Right renal pelvis (tissue), 4 donors: ENCODE results near the gene MPP2. TPM values are rescaled to one million over a fixed set of nuclear protein-coding genes. Genes with fewer than 3 reads are reported as not detected.
"Not testable (repeated sequence)": the region's sequence is repeated elsewhere in the genome, so short reads cannot be mapped to it uniquely, and the experiment has no call there.

ENCODE experiments used
- DNase-seq, 4 donors: peaks; one replicate each; pipeline ENCODE4 v3.0.0-alpha.2; 2013; ENCODE audit warnings: low read depth in 4 of 4, low spot score in 3 of 4, missing footprints in 1 of 4
- polyA plus RNA-seq, 4 donors: library from polyadenylated mRNA; unstranded; fragments of 120-200 nt; gene quantifications; one replicate each; pipeline ENCODE4 v1.2.1, GENCODE V29; 2013; ENCODE audit not compliant: insufficient read length in 4 of 4

MPP2 gene
- polyA plus RNA-seq, 4 donors = 5.7 to 7.5 (median 5.9) TPM

DNA sequence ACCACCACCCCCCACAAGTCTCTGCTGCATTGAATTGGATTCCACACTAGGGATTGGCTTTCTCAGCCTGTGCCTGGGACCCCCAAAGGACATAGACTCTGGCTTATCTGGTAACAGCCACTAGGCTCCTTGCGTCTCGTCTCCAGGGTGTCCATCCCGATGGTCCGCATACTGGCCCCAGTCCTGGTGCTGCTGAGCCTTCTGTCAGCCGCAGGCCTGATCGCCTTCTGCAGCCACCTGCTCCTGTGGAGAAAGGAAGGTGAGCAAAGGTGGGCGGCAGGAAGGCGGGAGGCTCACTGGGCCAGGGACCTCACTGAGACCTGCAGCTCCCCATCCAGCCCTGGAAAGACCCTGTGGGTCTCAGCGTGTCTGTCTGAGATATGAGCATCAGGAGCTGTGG is 52.3 kb downstream of the MPP2 start:
- no peak for DNase-seq

- DNase-seq = no peak
Observed at GRCh38 chr17:43854498-43854897, 52.8 kb downstream of the MPP2 start.

DNA sequence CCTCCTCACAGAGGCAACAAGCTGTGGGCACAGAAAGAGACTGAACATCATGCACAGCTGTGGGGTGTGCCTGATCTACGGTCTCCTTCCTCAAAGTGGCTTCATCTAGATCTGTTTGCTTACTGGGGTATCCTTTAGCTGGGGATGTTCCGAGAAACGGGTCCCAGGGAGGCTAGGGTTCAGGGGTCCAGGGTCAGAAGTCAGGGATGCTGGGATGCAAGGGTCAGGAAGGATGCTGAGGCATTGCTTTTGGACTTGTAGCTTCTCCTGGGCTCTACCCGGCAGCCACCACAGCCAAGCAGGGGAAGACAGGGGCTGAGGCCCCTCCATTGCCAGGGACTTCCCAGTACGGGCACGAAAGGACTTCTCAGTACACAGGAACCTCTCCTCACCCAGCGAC is 53.8 kb downstream of the MPP2 start:
- no peak for DNase-seq

DNA sequence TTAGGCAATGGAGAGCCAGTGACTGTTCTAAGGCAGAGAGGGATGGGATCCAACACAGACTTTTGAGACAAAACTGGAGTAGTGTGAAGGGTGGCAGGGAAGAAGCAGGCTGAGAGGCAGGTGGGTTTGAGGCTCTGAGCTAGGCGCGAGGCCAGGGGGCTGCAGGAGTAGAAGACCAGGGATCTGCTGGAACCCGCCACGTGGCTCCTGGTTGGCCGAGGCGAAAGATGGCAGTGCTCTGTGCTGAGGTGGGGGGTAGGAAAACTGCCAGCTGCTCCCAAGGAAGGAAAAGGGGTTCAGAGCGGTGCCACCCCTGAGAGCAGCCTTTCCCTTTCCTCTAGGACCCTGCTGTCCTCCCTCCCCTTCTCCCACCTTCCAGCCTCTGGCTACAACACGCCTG is 54.8 kb downstream of the MPP2 start:
- no peak for DNase-seq

GRCh38 chr17:43849116-43849515 is 58.2 kb downstream of the MPP2 start:
- no peak for DNase-seq

GRCh38 chr17:43848601-43849000 is 58.7 kb downstream of the MPP2 start:
- DNase-seq = no peak

DNA sequence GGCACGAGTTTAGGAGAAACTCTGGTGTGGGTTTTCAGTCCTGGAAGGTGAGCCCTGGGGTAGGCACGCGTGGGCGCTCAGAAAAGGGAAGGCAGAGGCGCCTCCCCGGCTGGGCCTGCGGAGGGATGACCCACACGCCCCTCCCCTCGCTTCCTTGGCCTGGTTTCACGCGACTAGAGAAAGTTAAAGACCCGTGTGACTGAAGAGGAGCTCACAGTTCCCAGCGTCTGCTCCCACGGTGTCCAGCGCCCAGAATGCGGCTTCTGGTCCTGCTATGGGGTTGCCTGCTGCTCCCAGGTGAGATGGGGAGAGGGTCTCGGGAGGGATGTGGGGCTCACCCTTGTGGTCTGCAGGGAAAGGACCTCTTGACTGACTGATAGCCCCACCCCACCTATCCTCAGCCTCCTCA is 60.4 kb downstream of the MPP2 start, which contains the start of gene CD300LG:
CD300LG (plus strand) TSS at position 214 of the 409 bp plus-strand sequence; CDS start at position 255, 41 bp downstream.
- no peak for DNase-seq

- DNase-seq = peak in 3 of 4 donors; percentile 36 to 67 (median 55)
Observed at GRCh38 chr17:43846221-43846712, 61.1 kb downstream of the MPP2 start.

GRCh38 chr17:43845766-43846165 is 61.6 kb downstream of the MPP2 start:
- DNase-seq = no peak

DNA sequence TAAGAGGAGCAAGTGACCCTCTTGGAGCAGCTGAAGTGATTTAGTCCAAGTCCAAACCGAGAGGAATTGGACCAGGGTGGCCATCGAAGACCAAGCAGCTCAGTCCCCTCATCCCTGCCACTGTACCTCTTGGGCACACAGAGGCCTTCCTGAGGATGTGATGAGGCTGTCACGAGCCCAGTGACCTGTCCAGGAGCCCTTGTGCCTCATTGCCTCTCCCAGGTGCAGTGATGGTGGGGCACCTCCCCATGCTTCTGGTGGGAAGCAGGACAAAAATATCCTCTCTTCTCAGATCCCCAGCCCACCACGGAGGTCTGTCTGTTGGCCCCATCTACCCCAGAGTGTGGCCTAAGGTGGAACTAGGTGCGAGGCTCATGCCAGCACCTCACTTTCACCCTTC is 63.1 kb downstream of the MPP2 start:
- no peak for DNase-seq

GRCh38 chr17:43842975-43843325 is 64.4 kb downstream of the MPP2 start:
- no peak for DNase-seq

DNA sequence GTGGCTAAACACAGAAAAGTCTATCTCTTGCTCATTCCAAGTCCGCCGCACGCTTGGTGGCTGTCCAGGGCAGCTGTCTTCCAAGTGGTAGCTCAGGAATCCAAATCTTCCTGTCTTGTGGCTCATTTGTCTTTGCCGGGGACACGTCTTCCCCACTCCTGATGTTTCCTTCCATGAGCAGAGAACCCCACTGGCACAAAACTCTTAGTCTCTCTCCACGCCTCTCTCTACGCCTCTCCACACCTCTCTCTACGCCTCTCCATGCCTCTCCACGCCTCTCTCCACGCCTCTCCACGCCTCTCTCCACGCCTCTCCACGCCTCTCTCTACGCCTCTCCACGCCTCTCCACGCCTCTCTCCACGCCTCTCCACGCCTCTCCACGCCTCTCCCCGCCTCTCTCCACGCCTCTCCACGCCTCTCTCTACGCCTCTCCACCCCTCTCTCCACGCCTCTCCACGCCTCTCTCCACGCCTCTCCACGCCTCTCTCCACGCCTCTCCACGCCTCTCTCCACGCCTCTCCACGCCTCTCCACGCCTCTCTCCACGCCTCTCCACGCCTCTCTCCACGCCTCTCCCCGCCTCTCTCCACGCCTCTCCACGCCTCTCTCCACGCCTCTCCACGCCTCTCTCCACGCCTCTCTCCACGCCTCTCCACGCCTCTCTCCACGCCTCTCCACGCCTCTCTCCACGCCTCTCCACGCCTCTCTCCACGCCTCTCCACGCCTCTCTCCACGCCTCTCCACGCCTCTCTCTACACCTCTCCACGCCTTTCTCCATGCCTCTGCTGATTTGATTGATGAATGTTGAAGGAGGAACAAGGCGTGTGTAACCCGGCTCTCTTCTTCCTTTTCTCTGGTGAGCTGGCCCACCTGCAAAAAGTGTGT is 65.0 kb downstream of the MPP2 start:
- not testable (repeated sequence) for DNase-seq

- DNase-seq = no peak
Observed at GRCh38 chr17:43841282-43841681, 66.1 kb downstream of the MPP2 start.

GRCh38 chr17:43840814-43841213 is 66.5 kb downstream of the MPP2 start:
- no peak for DNase-seq

DNA sequence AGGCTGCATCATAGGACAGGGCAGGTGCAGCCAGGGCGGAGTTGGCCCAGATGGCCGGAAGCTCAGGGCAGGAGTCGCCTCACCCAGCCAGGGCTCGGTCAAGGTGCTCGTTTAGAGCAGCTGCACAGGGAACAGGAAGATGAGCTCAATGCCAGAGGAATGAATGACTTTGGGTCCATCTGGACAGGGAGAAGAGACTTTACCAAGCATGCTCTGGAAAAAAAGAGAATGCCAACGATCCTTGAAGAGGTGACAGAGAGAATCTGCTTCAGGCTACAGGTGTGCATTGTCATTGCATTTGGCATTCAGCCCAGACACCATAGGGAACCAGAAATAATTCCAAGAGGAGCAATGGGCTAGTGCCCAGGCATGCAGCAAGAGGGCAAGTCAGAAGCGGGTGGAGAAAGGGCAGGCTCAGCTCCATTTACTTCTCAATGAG is 67.6 kb downstream of the MPP2 start:
- DNase-seq = no peak

DNA sequence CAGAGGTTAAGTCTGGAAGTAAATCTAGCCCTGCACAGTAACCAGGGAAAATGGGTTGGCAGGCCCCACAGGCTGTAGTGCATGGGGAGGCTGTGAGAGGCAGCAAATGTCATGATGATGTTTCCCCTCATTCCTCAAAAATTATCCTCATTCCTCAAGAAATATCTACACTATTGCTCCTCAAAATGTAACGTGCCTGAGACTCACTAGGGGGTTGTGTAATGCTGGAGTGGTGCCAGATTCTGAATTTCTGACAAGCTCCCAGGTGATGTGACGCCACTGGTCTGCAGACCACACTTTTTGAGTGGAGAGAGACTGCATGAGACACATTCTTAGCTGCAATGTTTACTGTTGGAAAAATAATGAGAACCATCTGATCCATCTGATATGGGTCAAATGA is 73.2 kb downstream of the MPP2 start:
- DNase-seq = no peak

DNA sequence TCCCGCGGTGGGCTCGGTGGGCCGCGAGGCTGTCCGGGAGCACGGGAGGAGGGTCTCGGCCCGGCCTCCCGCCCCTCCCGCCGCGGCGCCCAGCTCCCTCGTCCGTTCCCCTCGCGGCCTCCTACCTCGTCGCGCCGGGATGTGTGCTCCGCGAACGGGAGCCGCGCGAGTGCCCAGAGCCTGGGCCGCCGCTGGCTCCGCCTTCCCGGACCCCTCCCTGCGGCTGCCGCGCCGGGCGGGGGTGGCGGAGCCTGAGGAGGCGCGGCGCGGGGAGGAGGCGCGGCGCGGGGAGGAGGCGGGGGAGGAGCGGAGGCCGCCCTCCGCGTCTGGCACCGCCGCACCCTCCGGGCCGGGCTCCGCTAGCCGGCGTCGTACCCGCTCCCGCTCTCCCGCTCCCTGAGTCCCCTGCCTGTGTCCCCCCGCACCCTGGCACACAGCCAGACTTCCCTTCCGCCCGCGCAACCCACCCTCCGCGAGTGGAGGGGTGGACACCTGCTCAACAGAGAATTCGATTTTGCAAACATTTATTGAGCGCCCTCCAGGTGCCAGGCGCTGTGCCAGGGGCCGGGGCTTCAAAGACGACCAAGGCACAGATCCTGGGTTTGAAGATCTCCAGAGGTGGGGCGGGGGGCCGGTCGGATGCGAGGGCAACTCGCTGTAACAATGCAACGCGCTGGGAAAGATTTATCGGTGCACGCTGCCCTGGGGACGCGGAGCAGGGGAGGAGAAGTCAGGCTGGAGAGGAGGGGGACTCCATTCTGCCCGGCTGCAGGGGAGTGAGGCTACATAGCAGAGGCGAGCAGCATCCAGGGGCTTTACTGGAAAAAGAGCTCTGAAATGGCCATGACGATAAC is 74.1 kb downstream of the MPP2 start, which contains the start of gene MPP3:
MPP3 (minus strand) TSS at position 171 of the 854 bp plus-strand sequence. CDS start 1,240 bp downstream, outside the sequence.
- peak; percentile 61 to 67 (median 62) for DNase-seq

GRCh38 chr17:43832168-43832975 is 75.0 kb downstream of the MPP2 start:
- peak in 1 of 4 donors; percentile 15 for DNase-seq

DNA sequence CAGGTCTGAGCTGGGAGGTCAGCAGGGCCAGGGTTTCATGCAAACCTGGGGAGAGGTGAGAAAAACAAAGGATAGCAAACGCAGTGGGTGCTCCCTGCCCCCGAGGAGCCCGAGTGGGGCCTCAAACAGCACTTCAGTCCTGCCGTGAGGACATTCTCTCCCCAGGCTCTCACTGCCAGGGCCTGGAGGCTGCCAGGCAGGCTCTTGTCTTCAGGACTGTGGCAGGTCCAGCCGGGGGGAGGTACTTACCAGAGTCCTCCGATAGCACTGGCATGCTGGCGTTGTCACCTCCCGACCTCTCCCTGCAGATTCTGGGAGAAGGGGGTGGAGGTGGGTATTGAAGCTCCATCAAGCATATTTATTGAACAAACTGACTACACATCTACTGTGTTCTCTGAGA is 75.7 kb downstream of the MPP2 start:
- no peak for DNase-seq

GRCh38 chr17:43830510-43831140 is 76.7 kb downstream of the MPP2 start:
- DNase-seq = no peak
